Suprapubic skin (tissue), 3 donors: ENCODE measurements around the gene GRIN1.

Source experiments
- CTCF ChIP-seq, 2 donors: fragments of 200-600 bp in 1 of 2; fragments of 450-650 bp in 1 of 2; sonication (generic) in 1 of 2; IDR thresholded peaks; one replicate each; pipeline ENCODE4 v1.5.1; 2016 to 2019; ENCODE audit warnings: antibody characterized with exemption in 2 of 2, mild to moderate bottlenecking in 1 of 2, moderate library complexity in 1 of 2
- POLR2A ChIP-seq, 2 donors: fragments of 450-650 bp; IDR thresholded peaks; one replicate each; pipeline ENCODE4 v1.6.1; 2017; ENCODE audit warnings: antibody characterized with exemption in 2 of 2, mild to moderate bottlenecking in 2 of 2, moderate library complexity in 2 of 2

GRCh38 chr9:137158625-137159024, 19.7 kb downstream of the GRIN1 start:
- TF ChIP-seq POLR2A (IDR thresholded peaks at IDR 0.05) (no peak), CTCF (IDR thresholded peaks at IDR 0.05) (no peak)
